ENCODE results near the gene NBAS. TPM values are rescaled to one million over a fixed set of nuclear protein-coding genes. Genes with fewer than 3 reads are reported as not detected.

NBAS gene
- total and polyA plus RNA-seq, 2 of the 13 experiments (the other 11 are each of a cell fraction or from before 2014, with no cell fraction given) = 33.6 to 58.7 TPM

- in situ Hi-C loops (cut with HindIII; ENCODE audit: extremely low pct_ligation_motif_present, low pct_unique_long_range_greater_than_20kb) = no loop called here
- H3K27ac ChIP-seq (ENCODE audit: extremely low read length, insufficient read depth, low read length) = no peak overlapping the region
- WGBS (ENCODE audit: low lambda C conversion rate) = 97% methylated on average over 5 of the region's 5 CpGs
- ChIA-PET CTCF (ENCODE audit: low intra/inter-chr PET ratio, low total read pairs) (no interaction called here), POLR2A (no interaction called here)
- H3K27me3 ChIP-seq (ENCODE audit: control insufficient read depth in 1 of 2, insufficient read depth in 2 of 2, low read length in 2 of 2) = no peaks in the 10 kb centered on the region
- intact Hi-C loops (cut with micrococcal nuclease; ENCODE audit: unreplicated experiment) = no loop called here
- H4K20me1 ChIP-seq (ENCODE audit: insufficient read depth, low read length) = no peaks in the 10 kb centered on the region
- TF ChIP-seq, protein P1, sequence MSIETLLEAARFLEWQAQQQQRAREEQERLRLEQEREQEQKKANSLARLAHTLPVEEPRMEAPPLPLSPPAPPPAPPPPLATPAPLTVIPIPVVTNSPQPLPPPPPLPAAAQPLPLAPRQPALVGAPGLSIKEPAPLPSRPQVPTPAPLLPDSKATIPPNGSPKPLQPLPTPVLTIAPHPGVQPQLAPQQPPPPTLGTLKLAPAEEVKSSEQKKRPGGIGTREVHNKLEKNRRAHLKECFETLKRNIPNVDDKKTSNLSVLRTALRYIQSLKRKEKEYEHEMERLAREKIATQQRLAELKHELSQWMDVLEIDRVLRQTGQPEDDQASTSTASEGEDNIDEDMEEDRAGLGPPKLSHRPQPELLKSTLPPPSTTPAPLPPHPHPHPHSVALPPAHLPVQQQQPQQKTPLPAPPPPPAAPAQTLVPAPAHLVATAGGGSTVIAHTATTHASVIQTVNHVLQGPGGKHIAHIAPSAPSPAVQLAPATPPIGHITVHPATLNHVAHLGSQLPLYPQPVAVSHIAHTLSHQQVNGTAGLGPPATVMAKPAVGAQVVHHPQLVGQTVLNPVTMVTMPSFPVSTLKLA (IDR thresholded peaks at IDR 0.05) = no peak
- TF ChIP-seq ZNF576 (CRISPR knock-in tag; IDR thresholded peaks at IDR 0.05) = no peak
- TF ChIP-seq, protein P2, sequence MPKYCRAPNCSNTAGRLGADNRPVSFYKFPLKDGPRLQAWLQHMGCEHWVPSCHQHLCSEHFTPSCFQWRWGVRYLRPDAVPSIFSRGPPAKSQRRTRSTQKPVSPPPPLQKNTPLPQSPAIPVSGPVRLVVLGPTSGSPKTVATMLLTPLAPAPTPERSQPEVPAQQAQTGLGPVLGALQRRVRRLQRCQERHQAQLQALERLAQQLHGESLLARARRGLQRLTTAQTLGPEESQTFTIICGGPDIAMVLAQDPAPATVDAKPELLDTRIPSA (CRISPR knock-in tag; IDR thresholded peaks at IDR 0.05; ENCODE audit: borderline replicate concordance) = no peak
- TF ChIP-seq SOX5 (CRISPR knock-in tag; IDR thresholded peaks at IDR 0.05; ENCODE audit: borderline replicate concordance) = no peak
- no peak for TF ChIP-seq ZEB1 (IDR thresholded peaks at IDR 0.05; ENCODE audit: insufficient replicate concordance, low read depth)
- no peaks in the 10 kb centered on the region for H3K9me3 ChIP-seq (ENCODE audit: low read length)
- no peak overlapping the region for H3K9ac ChIP-seq (ENCODE audit: insufficient read depth, low read depth, low read length)
- no peak for ATAC-seq
- DNase-seq (ENCODE audit: low spot score) = no peak
- peaks cover 8 to 35% of the 10 kb centered on the region in 2 experiments for H3K36me3 ChIP-seq (replicated peaks in 1 of 2; ENCODE audit: control insufficient read depth in 1 of 2, insufficient read depth in 2 of 2, low read length in 2 of 2)
- H2AFZ ChIP-seq (ENCODE audit: low read length) = no peak overlapping the region
- H3K79me2 ChIP-seq (ENCODE audit: insufficient read depth, low read length) = no peaks in the 10 kb centered on the region
- H3K4me1 ChIP-seq (ENCODE audit: insufficient read depth, low read length) = no peaks in the 10 kb centered on the region
- BruUV-seq (replicated peaks) = no TSS peak
- FAIRE-seq = no peak
- H3K4me2 ChIP-seq (ENCODE audit: low read depth, low read length) = no peak overlapping the region
- H3K4me3 ChIP-seq (replicated peaks in 1 of 3; ENCODE audit: insufficient read depth in 1 of 3, low read depth in 2 of 3, low read length in 3 of 3) = no peak overlapping the region
Measured at GRCh38 chr2:15532996-15533395, 28.1 kb downstream of the NBAS start.

Measured in HepG2 (cell line).